ENCODE results near the gene TRIM38. TPM values are rescaled to one million over a fixed set of nuclear protein-coding genes. Genes with fewer than 3 reads are reported as not detected.

The TRIM38 gene
- total and polyA plus RNA-seq, 2 of the 13 experiments (the other 11 are each of a cell fraction or from before 2014, with no cell fraction given): 2.5 to 3.1 TPM

- no peak for TF ChIP-seq MLXIP (CRISPR knock-in tag; IDR thresholded peaks at IDR 0.05; ENCODE audit: borderline replicate concordance)
- TF ChIP-seq ZNF878 (CRISPR knock-in tag; IDR thresholded peaks at IDR 0.05): no peak; the same call in 1 of the 2 replicates
- peak; percentile 75; the same call in 1 of the 2 replicates for TF ChIP-seq ZMYM3 (CRISPR knock-in tag; IDR thresholded peaks at IDR 0.05)
- TF ChIP-seq ZBTB10 (CRISPR knock-in tag; IDR thresholded peaks at IDR 0.05; ENCODE audit: borderline replicate concordance): no peak
- TF ChIP-seq NFATC3 (CRISPR knock-in tag; IDR thresholded peaks at IDR 0.05): no peak
- peak; percentile 40; the same call in 1 of the 2 replicates for TF ChIP-seq ZC3H13 (CRISPR knock-in tag; IDR thresholded peaks at IDR 0.05)
- no peak for TF ChIP-seq ZNF296 (CRISPR knock-in tag; conservative IDR thresholded peaks at IDR 0.05)
- TF ChIP-seq ARID3A (IDR thresholded peaks at IDR 0.05; ENCODE audit: low read depth, low read length): 0 out of 2 replicates have a peak, but pooled peaks have one; percentile 21
- no peak for TF ChIP-seq NCOA1 (CRISPR knock-in tag; IDR thresholded peaks at IDR 0.05)
- TF ChIP-seq ZNF800 (CRISPR knock-in tag; IDR thresholded peaks at IDR 0.05): no peak; the same call in 1 of the 2 replicates
- no peak for TF ChIP-seq POLR2G (IDR thresholded peaks at IDR 0.05; ENCODE audit: low read depth, low read length)
- TF ChIP-seq PAX8 (CRISPR knock-in tag; IDR thresholded peaks at IDR 0.05; ENCODE audit: borderline replicate concordance): no peak
- TF ChIP-seq NR3C1 (CRISPR knock-in tag; IDR thresholded peaks at IDR 0.05): no peak
- TF ChIP-seq ZBTB25 (CRISPR knock-in tag; IDR thresholded peaks at IDR 0.05): peak; percentile 23; the same call in 1 of the 2 replicates
- no peak for TF ChIP-seq FOXP1 (IDR thresholded peaks at IDR 0.05)
- peak; percentile 85 for TF ChIP-seq FOXP1 (CRISPR knock-in tag; IDR thresholded peaks at IDR 0.05)
- TF ChIP-seq NR2F2 (IDR thresholded peaks at IDR 0.05; ENCODE audit: borderline replicate concordance, low read depth): 0 out of 2 replicates have a peak, but pooled peaks have one; percentile 15
- TF ChIP-seq ZNF713 (CRISPR knock-in tag; IDR thresholded peaks at IDR 0.05): 0 out of 2 replicates have a peak, but pooled peaks have one; percentile 29
Observed at GRCh38 chr6:25930532-25931410, 31.8 kb upstream of the TRIM38 start, which contains the start of gene SLC17A2 (continued).
